ENCODE data around the gene THUMPD1.

GRCh38 chr16:20761175-20761574, 19.6 kb upstream of the THUMPD1 start:
- TF ChIP-seq CTCF (IDR thresholded peaks at IDR 0.05; ENCODE audit: insufficient read depth, low read length, poor library complexity, severe bottlenecking) (no peak), EZH2phosphoT487 (conservative IDR thresholded peaks at IDR 0.05; ENCODE audit: low read length) (no peak)

Measured in SU-DHL-6 (cell line).